Measurements from ENCODE around the gene ISOC2.

DNA sequence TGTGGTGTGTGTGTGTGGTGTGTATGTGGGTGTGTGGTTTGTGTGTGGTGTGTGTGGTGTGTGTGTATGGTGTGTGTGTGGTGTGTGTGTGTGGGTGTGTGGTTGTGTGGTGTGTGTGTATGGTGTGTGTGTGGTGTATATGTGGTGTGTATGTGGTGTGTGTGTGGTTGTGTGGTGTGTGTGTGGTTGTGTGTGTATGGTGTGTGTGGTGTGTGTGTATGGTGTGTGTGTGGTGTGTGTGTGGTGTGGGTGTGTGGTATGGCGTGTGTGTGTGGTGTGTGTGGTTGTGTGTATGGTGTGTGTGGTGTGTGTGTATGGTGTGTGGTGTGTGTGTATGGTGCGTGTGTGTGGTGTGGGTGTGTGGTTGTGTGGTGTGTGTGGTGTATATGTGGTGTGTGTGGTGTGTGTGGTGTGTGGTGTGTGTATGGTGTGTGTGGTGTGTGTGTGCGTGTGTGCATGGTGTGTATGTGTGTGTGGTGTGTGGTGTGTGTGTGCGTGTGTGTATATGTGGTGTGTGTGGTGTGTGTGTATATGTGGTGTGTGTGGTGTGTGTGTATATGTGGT is 27.0 kb downstream of the ISOC2 start:
- TF ChIP-seq, protein P1, sequence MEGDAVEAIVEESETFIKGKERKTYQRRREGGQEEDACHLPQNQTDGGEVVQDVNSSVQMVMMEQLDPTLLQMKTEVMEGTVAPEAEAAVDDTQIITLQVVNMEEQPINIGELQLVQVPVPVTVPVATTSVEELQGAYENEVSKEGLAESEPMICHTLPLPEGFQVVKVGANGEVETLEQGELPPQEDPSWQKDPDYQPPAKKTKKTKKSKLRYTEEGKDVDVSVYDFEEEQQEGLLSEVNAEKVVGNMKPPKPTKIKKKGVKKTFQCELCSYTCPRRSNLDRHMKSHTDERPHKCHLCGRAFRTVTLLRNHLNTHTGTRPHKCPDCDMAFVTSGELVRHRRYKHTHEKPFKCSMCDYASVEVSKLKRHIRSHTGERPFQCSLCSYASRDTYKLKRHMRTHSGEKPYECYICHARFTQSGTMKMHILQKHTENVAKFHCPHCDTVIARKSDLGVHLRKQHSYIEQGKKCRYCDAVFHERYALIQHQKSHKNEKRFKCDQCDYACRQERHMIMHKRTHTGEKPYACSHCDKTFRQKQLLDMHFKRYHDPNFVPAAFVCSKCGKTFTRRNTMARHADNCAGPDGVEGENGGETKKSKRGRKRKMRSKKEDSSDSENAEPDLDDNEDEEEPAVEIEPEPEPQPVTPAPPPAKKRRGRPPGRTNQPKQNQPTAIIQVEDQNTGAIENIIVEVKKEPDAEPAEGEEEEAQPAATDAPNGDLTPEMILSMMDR (conservative IDR thresholded peaks at IDR 0.05; ENCODE audit: low read depth, low read length): no peak
- TF ChIP-seq EZH2 (IDR thresholded peaks at IDR 0.05; ENCODE audit: low read length, unreplicated experiment) (no peak), EZH2phosphoT487 (IDR thresholded peaks at IDR 0.05; ENCODE audit: borderline replicate concordance, low read length) (no peak)

Data from PC-3 (cell line).